Tibial artery (tissue), 4 donors: ENCODE measurements around the gene KRT1.

Source experiments
- DNase-seq, 2 donors: peaks; one replicate each; pipeline ENCODE4 v3.0.0-alpha.2; 2019
- H3K27ac ChIP-seq, 2 donors: fragments of 200-600 bp; sonication (generic) in 1 of 2; 1 replicate in 1 of 2; 2 replicates in 1 of 2; pipeline ENCODE4 v1.5.1; 2018 to 2019; ENCODE audit warnings: mild to moderate bottlenecking in 1 of 2
- H3K27me3 ChIP-seq, 2 donors: fragments of 200-600 bp; sonication (generic) in 1 of 2; one replicate each; pipeline versions ENCODE4 v1.5.1 to v1.6.0; 2016 to 2019
- H3K36me3 ChIP-seq, 3 donors: fragments of 200-600 bp; sonication (generic) in 2 of 3; one replicate each; pipeline ENCODE4 v1.5.1; 2016 to 2019; ENCODE audit warnings: mild to moderate bottlenecking in 2 of 3
- H3K4me1 ChIP-seq, 4 donors: fragments of 200-600 bp; sonication (generic) in 2 of 4; 1 replicate in 3 of 4; 2 replicates in 1 of 4; pipeline ENCODE4 v1.5.1; 2016 to 2019
- H3K4me3 ChIP-seq, 2 donors: fragments of 200-600 bp; sonication (generic) in 1 of 2; 1 replicate in 1 of 2; 2 replicates in 1 of 2; pipeline ENCODE4 v1.5.1; 2018 to 2019; ENCODE audit warnings: mild to moderate bottlenecking in 2 of 2
- H3K9me3 ChIP-seq, 3 donors: fragments of 200-600 bp; sonication (generic) in 1 of 3; one replicate each; pipeline ENCODE4 v1.5.1; 2016 to 2019
- CTCF ChIP-seq, 2 experiments: fragments of 200-600 bp in 1 of 2; fragments of 450-650 bp in 1 of 2; IDR thresholded peaks; one replicate each; pipeline ENCODE4 v1.5.1; 2017 to 2019; ENCODE audit warnings: antibody characterized with exemption in 2 of 2, mild to moderate bottlenecking in 1 of 2, moderate library complexity in 1 of 2
- intact Hi-C: fragments of 100-400 bp; cut with DNase I; formaldehyde crosslinking; loops from one replicate; pipeline ENCODE4 v1.15.0; 2023; ENCODE audit warnings: low total_unique reads

The KRT1 gene

GRCh38 chr12:52645982-52646381 lies 34.2 kb downstream of the KRT1 start:
- H3K4me1 ChIP-seq, result peaks cover 0 to 6% (median 2%) of the 10 kb centered on the region in 4 donors
- DNase-seq, result no peak
- TF ChIP-seq CTCF (IDR thresholded peaks at IDR 0.05), result no peak
- no peaks in the 10 kb centered on the region for H3K9me3 ChIP-seq
- intact Hi-C loops, result no loop called here
- H3K27me3 ChIP-seq, result peaks cover 0 to 21% of the 10 kb centered on the region in 2 donors
- no peaks in the 10 kb centered on the region for H3K36me3 ChIP-seq
- no peak overlapping the region for H3K4me3 ChIP-seq
- H3K27ac ChIP-seq, result no peak overlapping the region

GRCh38 chr12:52645120-52645761 lies 35.0 kb downstream of the KRT1 start:
- H3K27me3 ChIP-seq, result peaks cover 0 to 21% of the 10 kb centered on the region in 2 donors
- H3K4me1 ChIP-seq, result no peaks in the 10 kb centered on the region
- no peak overlapping the region for H3K4me3 ChIP-seq
- no peaks in the 10 kb centered on the region for H3K9me3 ChIP-seq
- no peak for TF ChIP-seq CTCF (IDR thresholded peaks at IDR 0.05)
- no peak overlapping the region for H3K27ac ChIP-seq
- peak in 1 of 2 donors; percentile 13 for DNase-seq
- no peaks in the 10 kb centered on the region for H3K36me3 ChIP-seq
- intact Hi-C loops, result no loop called here

- TF ChIP-seq CTCF (IDR thresholded peaks at IDR 0.05), result no peak
- Histone ChIP-seq H3K9me3 (no peaks in the 10 kb centered on the region), H3K27ac (no peak overlapping the region), H3K4me1 (no peaks in the 10 kb centered on the region), H3K36me3 (no peaks in the 10 kb centered on the region), H3K4me3 (no peak overlapping the region), H3K27me3 (peaks cover 0 to 21% of the 10 kb centered on the region in 2 donors)
- intact Hi-C loops, result no loop called here
- no peak for DNase-seq
These were observed 36.2 kb downstream of the KRT1 start for GRCh38 chr12:52644078-52644415.

GRCh38 chr12:52643233-52644077 lies 36.8 kb downstream of the KRT1 start:
- peak in 1 of 2 donors; percentile 40 for DNase-seq
- no peak overlapping the region for H3K27ac ChIP-seq
- peaks cover 0 to 23% of the 10 kb centered on the region in 2 donors for H3K27me3 ChIP-seq
- no peaks in the 10 kb centered on the region for H3K9me3 ChIP-seq
- TF ChIP-seq CTCF (IDR thresholded peaks at IDR 0.05), result no peak
- H3K4me3 ChIP-seq, result no peak overlapping the region
- H3K36me3 ChIP-seq, result no peaks in the 10 kb centered on the region
- intact Hi-C loops, result no loop called here
- no peaks in the 10 kb centered on the region for H3K4me1 ChIP-seq

GRCh38 chr12:52641468-52641867 lies 38.7 kb downstream of the KRT1 start:
- Histone ChIP-seq H3K27ac (no peak overlapping the region), H3K4me3 (no peak overlapping the region), H3K36me3 (no peaks in the 10 kb centered on the region), H3K9me3 (no peaks in the 10 kb centered on the region), H3K27me3 (peaks cover 0 to 23% of the 10 kb centered on the region in 2 donors), H3K4me1 (no peaks in the 10 kb centered on the region)
- no peak for TF ChIP-seq CTCF (IDR thresholded peaks at IDR 0.05)
- intact Hi-C loops, result no loop called here
- DNase-seq, result no peak
